GM18502 (cell line): Measurements from ENCODE around the gene RPL13.

Source experiments
- ATAC-seq: cut with Tn5 transposase; IDR thresholded peaks from one replicate; pipeline ENCODE4 v1.9.1; 2021; ENCODE audit warnings: mild to moderate bottlenecking; ENCODE audit not compliant: unreplicated experiment, poor library complexity

RPL13 gene

DNA sequence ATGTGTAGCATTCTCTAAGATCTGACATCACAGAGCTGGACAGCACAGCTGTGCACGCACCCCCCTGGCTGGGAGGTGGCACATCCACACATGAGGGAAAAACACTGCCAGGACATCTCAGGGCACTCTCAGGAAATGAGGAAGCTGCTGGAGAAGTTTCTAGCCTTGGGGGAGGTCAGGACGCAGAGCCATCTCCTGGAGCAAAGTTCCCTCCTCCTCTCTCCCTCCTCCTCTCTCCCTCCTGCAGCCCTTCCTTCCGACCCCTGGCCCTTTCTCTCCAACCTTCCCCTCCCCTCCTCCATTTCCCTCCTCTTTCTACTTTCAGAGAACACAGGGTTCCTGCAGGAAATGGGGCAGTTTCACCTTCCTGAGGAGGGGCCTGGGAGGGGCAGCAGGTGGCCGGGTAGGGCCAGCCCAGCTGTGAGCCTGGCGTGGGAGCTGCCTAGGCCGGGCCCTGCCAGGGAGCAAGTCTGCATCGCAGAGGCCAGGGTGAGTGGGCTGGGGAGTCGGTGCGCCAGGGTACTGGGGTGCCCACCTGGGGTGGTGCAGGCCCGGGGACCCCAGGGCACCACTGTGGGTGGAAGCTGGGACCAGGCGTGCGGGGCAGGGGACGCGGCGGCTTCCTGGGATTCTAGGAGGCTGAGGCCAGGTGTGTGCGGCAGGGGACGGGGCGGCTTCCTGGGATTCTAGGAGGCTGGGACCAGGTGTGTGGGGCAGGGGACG is 52.9 kb downstream of the RPL13 start, which contains the start of gene DPEP1:
DPEP1 (plus strand) TSS at position 412 of the 723 bp plus-strand sequence. CDS start 16,769 bp downstream, outside the sequence.
- no peak for ATAC-seq

DNA sequence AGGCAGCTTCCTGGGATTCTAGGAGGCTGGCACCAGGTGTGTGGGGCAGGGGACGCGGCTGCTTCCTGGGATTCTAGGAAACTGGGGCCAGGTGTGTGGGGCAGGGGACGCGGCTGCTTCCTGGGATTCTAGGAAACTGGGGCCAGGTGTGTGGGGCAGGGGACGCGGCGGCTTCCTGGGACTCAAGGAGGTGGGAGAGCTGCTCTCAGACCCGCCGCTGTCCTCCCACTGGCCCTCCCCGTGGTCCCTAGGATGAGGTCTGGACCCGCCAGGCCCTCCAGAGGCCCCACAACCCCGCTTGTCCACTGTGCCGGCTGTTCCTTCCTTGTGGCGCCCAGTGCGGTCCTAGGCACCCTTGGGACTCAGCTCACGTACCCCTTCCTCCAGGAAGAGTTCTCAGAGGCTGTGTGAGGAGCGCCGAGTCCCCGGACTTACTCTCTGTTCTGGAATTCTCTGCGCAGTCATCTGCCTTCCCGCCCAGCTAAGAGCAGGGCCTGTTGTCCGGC is 53.5 kb downstream of the RPL13 start:
- no peak for ATAC-seq
